HG02840 (cell line): ENCODE results near the gene LRRFIP2.
"Not testable (repeated sequence)": the region's sequence is repeated elsewhere in the genome, so short reads cannot be mapped to it uniquely, and the experiment has no call there.

Experiments
- ATAC-seq: cut with Tn5 transposase; IDR thresholded peaks from one replicate; pipeline ENCODE4 v1.9.1; 2021; ENCODE audit warnings: mild to moderate bottlenecking, moderate library complexity, moderate number of reproducible peaks; ENCODE audit not compliant: unreplicated experiment, low FRiP score

The LRRFIP2 gene

GRCh38 chr3:37174532-37175126 lies at the start of gene LRRFIP2:
Gene LRRFIP2, minus strand, starts transcription at chr3:37174582. Its CDS starts 25,599 bp downstream, at chr3:37148983.
- ATAC-seq = peak; percentile 28

- no peak for ATAC-seq
These were observed 49.2 kb upstream of the LRRFIP2 start for GRCh38 chr3:37223576-37223975.

- ATAC-seq = no peak
These were observed 48.8 kb upstream of the LRRFIP2 start for GRCh38 chr3:37223141-37223558.

- not testable (repeated sequence) for ATAC-seq
These were observed 48.2 kb upstream of the LRRFIP2 start for GRCh38 chr3:37222542-37222941.

GRCh38 chr3:37221407-37221806 lies 47.0 kb upstream of the LRRFIP2 start:
- ATAC-seq = no peak

- ATAC-seq = no peak
These were observed 44.9 kb upstream of the LRRFIP2 start for GRCh38 chr3:37219266-37219665.

- ATAC-seq = no peak
These were observed 43.8 kb upstream of the LRRFIP2 start for GRCh38 chr3:37218206-37218605.

- no peak for ATAC-seq
These were observed 42.9 kb upstream of the LRRFIP2 start for GRCh38 chr3:37217098-37217849.

- no peak for ATAC-seq
These were observed 42.3 kb upstream of the LRRFIP2 start for GRCh38 chr3:37216597-37217097.

GRCh38 chr3:37214076-37214475 lies 39.7 kb upstream of the LRRFIP2 start:
- no peak for ATAC-seq

- ATAC-seq = no peak
These were observed 35.8 kb upstream of the LRRFIP2 start for GRCh38 chr3:37210230-37210629.

- not testable (repeated sequence) for ATAC-seq
These were observed 34.2 kb upstream of the LRRFIP2 start for GRCh38 chr3:37208576-37208975.

GRCh38 chr3:37208008-37208407 lies 33.6 kb upstream of the LRRFIP2 start:
- not testable (repeated sequence) for ATAC-seq

GRCh38 chr3:37206041-37206440 lies 31.7 kb upstream of the LRRFIP2 start:
- not testable (repeated sequence) for ATAC-seq

GRCh38 chr3:37204314-37204713 lies 29.9 kb upstream of the LRRFIP2 start:
- no peak for ATAC-seq

GRCh38 chr3:37202035-37202434 lies 27.7 kb upstream of the LRRFIP2 start:
- ATAC-seq = no peak

GRCh38 chr3:37200141-37200540 lies 25.8 kb upstream of the LRRFIP2 start:
- no peak for ATAC-seq

- no peak for ATAC-seq
These were observed 24.6 kb upstream of the LRRFIP2 start for GRCh38 chr3:37198996-37199395.

GRCh38 chr3:37198547-37198946 lies 24.2 kb upstream of the LRRFIP2 start:
- ATAC-seq = no peak

- no peak for ATAC-seq
These were observed 23.5 kb upstream of the LRRFIP2 start for GRCh38 chr3:37197810-37198371.

GRCh38 chr3:37194533-37194932 lies 20.2 kb upstream of the LRRFIP2 start:
- no peak for ATAC-seq
